Suppressor macrophage treated with lipopolysaccharide for 1 hour (primary cell): ENCODE data around the gene TMEM220.
"Not testable (repeated sequence)": the region's sequence is repeated elsewhere in the genome, so short reads cannot be mapped to it uniquely, and the experiment has no call there.

Experiments
- DNase-seq, 3 donors: peaks; one replicate each; pipeline ENCODE4 v3.0.0-alpha.2; 2020 to 2022

The TMEM220 gene

GRCh38 chr17:10754109-10754508, 24.3 kb upstream of the TMEM220 start:
- peak; percentile 24 to 43 (median 38) for DNase-seq

DNA sequence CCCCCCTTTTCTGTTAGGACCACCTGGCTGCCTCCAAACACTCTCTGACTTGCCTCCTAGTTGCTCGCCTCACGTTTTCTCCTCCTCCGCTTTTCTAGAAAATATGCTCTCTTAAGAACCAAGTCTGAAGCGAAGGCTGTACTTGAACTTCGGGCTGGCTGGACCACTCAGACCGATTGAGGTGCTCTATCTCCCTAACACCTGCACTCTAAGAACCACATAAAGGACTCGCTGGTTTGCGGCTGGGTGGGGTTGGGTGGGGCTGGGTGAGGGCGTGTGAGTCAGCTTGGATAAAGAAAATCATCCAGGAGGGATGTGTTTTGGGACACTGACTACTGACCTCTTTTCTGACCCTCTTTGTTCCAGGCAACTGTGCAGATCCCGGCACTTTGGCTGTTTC, 22.9 kb upstream of the TMEM220 start:
- DNase-seq = no peak

- DNase-seq = no peak
Measured at GRCh38 chr17:10751563-10751962, 21.7 kb upstream of the TMEM220 start.

DNA sequence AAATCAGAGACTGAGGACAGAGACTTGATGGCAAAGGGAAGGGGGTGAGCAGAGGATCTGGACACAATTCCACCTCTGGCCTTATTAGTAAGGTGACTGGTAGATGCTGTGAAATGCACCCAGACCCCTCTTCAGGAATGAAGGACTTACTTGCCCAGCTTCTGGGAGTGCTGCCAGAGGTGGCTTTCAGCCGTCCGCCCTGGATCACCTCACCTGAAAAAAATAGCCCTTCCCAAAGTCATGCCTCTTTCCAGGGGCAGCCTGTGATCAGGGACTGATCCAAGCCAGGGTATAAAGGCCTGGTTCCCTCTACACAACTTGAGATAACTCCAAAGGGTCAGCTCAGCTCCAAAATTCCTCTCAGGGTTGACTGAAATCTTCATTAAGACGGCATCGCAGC, 20.4 kb upstream of the TMEM220 start:
- DNase-seq = no peak

GRCh38 chr17:10748531-10749181, 18.8 kb upstream of the TMEM220 start:
- DNase-seq = no peak

GRCh38 chr17:10745231-10745630, 15.4 kb upstream of the TMEM220 start:
- no peak for DNase-seq

- no peak for DNase-seq
Measured at GRCh38 chr17:10744501-10745000, 14.7 kb upstream of the TMEM220 start.

DNA sequence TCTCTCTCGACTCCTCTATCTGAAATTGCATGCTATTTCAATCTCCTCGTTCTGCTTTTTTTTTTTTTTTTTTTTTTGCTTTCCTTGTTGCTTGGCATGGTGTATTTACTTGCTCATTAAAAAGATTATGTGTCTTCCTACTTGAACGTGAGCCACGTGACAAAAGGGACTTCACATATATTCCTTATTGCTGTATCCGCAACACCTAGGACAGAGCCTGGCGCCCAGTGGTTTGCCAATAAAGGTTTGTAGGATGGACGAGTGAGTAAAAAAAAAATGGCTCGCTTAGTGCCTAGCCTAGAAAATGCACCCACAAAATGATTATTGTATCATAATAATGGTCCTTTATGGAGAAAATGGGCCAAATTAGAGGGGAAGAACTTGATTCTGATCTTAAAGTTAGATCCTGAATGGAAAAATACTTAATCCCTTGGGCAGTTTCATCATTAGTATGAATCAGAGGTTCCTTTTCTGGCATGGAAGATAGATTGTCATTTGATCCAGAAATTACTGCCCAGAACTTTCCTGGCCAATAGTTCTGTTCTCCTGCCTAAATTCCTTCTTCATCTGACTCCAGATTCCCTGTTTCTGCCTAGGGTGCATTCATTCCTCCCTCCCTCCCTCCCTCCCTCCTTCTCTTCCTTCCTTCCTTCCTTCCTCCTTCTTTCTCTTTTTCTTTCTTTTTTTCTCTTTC, 13.6 kb upstream of the TMEM220 start:
- no peak for DNase-seq

GRCh38 chr17:10742431-10742830, 12.6 kb upstream of the TMEM220 start:
- DNase-seq = no peak

GRCh38 chr17:10741416-10742135, 11.8 kb upstream of the TMEM220 start:
- no peak for DNase-seq

GRCh38 chr17:10739386-10739785, 9.6 kb upstream of the TMEM220 start:
- DNase-seq = no peak

GRCh38 chr17:10738521-10739258, 8.9 kb upstream of the TMEM220 start:
- DNase-seq = no peak

- no peak for DNase-seq
Measured at GRCh38 chr17:10737736-10738135, 7.9 kb upstream of the TMEM220 start.

DNA sequence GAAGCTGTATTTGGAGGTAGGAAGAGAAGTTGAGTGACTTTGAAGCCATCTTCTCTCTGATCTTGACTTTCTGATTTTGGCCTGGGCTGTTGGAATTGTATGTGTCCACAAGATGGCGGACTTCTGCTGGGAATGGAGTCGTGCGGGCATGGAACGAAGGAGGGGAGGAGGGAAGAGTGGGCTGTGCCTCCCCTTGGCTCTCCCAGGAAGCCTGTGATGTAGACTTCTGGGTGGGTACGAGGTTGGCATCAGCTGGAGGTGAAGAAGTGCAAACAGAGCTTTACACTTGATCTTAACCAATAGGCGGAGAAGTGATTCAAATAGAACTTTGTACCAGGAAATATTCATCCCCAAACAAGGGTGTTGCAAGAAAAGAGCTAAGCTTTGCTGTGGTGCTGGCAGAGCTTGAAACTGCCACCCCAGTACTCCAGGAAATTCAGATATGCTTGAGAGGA, 7.4 kb upstream of the TMEM220 start:
- DNase-seq = peak; percentile 60 to 66 (median 62)

- DNase-seq = no peak
Measured at GRCh38 chr17:10735821-10736220, 6.0 kb upstream of the TMEM220 start.

GRCh38 chr17:10735251-10735650, 5.4 kb upstream of the TMEM220 start:
- DNase-seq = no peak

DNA sequence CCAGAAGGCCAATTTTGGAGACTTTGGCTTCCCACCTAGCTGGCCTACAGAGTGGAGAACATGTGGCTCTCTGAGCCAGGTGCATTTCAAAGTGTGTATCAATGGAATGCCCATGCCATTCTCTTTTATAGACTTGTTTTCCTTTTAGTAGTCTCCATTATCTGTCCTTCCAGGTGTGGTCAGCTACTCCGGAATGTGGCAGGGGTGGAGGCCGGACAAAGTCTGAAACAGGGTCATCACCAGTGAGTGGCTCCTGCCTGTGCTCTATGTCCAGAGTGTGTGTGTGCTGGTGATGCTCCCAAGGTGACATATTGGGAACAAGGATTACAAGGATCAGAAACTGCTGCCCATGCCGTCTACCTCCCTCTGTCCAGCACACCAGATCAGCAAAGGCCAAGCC, 3.8 kb upstream of the TMEM220 start:
- DNase-seq = no peak

DNA sequence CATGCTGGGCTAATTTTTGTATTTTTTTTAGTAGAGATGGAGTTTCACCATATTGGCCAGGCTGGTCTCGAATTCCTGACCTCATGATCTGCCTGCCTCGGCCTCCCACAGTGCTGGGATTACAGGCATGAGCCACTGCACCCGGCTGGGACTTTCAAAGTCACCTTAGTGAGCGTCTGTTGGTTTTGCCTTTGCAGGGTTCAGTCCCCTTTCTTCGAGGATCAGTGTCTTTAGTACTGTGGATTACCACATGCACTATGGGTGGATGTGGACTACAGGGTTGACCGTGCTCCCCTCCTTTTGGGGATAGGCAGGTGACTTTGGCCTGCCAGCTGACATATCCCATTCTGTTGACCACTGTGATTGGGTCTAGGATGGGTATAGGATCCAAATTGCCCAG, 2.3 kb upstream of the TMEM220 start:
- DNase-seq = not testable (repeated sequence)

GRCh38 chr17:10731408-10731879, 1.6 kb upstream of the TMEM220 start:
- DNase-seq = no peak

DNA sequence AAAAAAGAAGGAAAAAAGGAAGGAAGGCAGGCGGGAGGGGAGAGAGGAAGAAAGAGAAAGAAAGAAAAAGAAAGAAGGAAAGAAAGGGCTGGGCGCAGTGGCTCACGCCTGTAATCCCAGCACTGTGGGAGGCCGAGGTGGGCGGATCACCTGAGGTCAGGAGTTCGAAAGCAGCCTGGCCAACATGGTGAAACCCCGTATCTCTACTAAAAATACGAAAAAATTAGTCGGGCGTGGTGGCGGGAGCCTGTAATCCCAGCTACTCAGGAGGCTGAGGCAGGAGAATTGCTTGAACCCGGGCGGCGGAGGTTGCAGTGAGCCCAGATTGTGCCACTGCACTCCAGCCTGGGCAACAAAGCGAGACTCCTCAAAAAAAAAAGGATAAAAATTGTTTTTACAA, 424 bp upstream of the TMEM220 start:
- peak in 1 of 3 donors; percentile 6 for DNase-seq

- no peak for DNase-seq
Measured at GRCh38 chr17:10728331-10728892, 1.4 kb downstream of the TMEM220 start.

- no peak for DNase-seq
Measured at GRCh38 chr17:10727192-10727591, 2.6 kb downstream of the TMEM220 start.

DNA sequence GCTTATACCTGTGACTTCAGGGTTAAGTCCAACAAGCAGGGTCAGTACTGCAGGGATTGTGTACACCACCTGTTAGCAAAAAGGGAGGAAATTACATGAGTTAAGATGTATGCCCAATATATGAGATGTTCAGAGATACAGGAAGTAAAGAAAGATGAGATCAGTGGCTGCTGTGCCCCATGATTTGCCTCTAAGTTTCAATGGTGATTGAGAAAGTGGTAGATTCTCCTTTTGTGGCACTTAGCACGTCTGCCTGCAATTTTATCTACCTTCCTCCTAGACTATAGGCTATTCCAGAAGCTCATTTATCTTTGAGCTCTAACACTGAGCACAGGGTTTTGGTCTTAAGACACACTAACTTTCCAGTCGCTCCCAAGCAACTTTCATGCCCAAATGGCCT, 3.6 kb downstream of the TMEM220 start:
- DNase-seq = peak in 1 of 3 donors; percentile 3
